Neutrophil (primary cell): Measurements from ENCODE around the gene PREX1.

Experiments
- H3K27ac ChIP-seq: fragments of 200-600 bp; sonication (generic); 2 replicates; pipeline ENCODE4 v1.5.1; 2016; ENCODE audit warnings: mild to moderate bottlenecking, moderate library complexity
- H3K27me3 ChIP-seq: fragments of 200-600 bp; sonication (generic); 2 replicates; pipeline ENCODE4 v1.6.0; 2016; ENCODE audit warnings: mild to moderate bottlenecking
- H3K36me3 ChIP-seq: fragments of 200-600 bp; sonication (generic); 2 replicates; pipeline ENCODE4 v1.5.1; 2017
- H3K4me1 ChIP-seq, 2 experiments: fragments of 200-600 bp in 1 of 2; sonication (generic) in 1 of 2; 1 replicate in 1 of 2; 2 replicates in 1 of 2; pipeline versions ENCODE4 v1.5.1 to v1.6.1; 2013 to 2016; ENCODE audit warnings: low read depth in 1 of 2, low read length in 1 of 2, mild to moderate bottlenecking in 1 of 2, moderate library complexity in 1 of 2; ENCODE audit not compliant: control insufficient read depth in 1 of 2, insufficient read depth in 1 of 2
- H3K4me3 ChIP-seq, 2 experiments: fragments of 200-600 bp in 1 of 2; sonication (generic) in 1 of 2; 1 replicate in 1 of 2; 2 replicates in 1 of 2; pipeline ENCODE4 v1.5.1; 2013 to 2016; ENCODE audit warnings: low read depth in 1 of 2, low read length in 1 of 2, mild to moderate bottlenecking in 1 of 2, moderate library complexity in 1 of 2
- H3K9me3 ChIP-seq: fragments of 200-600 bp; sonication (generic); 2 replicates; pipeline ENCODE4 v1.5.1; 2016
- CTCF ChIP-seq: fragments of 200-600 bp; sonication (generic); IDR thresholded peaks from 2 replicates; pipeline ENCODE4 v1.5.1; 2016; ENCODE audit warnings: antibody characterized with exemption

Gene PREX1

DNA sequence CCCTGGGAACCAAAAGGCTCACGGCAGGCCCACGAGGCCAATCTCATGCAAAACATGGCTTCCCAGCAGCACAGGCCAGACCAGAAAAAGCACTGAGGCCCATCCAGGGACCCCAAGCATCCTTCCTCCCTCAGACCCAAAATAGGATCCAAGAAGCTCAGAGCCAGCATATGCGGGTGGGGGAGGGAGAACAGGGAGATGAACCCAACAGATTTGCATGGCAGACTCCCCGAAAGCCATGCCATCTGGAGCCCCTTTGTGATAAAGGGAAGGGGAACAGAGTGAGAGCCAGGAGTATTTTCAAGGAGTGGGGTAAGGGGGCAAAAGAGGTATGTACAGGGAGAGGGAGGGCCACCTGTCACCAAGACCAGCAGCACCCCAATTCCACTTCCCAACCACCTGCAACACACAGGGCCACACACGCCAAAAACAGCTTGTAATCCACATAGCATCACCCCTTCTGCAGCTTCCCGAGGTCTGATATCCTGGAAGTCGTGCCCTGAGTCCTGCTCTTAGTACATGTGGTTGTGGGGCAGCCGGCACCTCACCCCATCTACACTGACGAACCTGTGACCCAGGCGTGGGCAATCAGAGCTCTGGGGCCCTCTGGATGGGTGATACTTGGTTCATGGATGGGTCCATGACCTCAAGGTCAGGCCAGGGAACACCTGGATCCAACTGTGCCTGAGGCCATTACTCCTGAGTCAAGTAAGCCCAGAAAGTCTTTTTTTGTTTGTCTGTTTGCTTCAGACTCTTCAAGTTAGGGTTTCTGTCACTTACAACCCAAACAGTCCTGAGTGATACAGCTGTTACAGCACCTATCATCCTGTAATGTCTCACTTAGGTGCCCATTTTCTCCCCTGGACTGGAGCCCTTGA, 24.4 kb downstream of the PREX1 start:
- H3K4me3 ChIP-seq = no peak overlapping the region
- TF ChIP-seq CTCF = no peak
- H3K36me3 ChIP-seq = peaks cover 38% of the 10 kb centered on the region
- no peaks in the 10 kb centered on the region for H3K9me3 ChIP-seq
- H3K27me3 ChIP-seq = no peaks in the 10 kb centered on the region
- H3K4me1 ChIP-seq = peaks cover 70 to 85% of the 10 kb centered on the region in 2 experiments
- H3K27ac ChIP-seq = peak overlapping the region; percentile 93

GRCh38 chr20:48802647-48803046, 25.2 kb downstream of the PREX1 start:
- Histone ChIP-seq H3K9me3 (no peaks in the 10 kb centered on the region), H3K27ac (peak overlapping the region; percentile 93), H3K27me3 (no peaks in the 10 kb centered on the region), H3K4me3 (no peak overlapping the region), H3K4me1 (peaks cover 75 to 86% of the 10 kb centered on the region in 2 experiments), H3K36me3 (peaks cover 32% of the 10 kb centered on the region)
- TF ChIP-seq CTCF = no peak

GRCh38 chr20:48802216-48802615, 25.6 kb downstream of the PREX1 start:
- Histone ChIP-seq H3K27me3 (no peaks in the 10 kb centered on the region), H3K36me3 (peaks cover 28% of the 10 kb centered on the region), H3K4me1 (peaks cover 79 to 90% of the 10 kb centered on the region in 2 experiments), H3K9me3 (no peaks in the 10 kb centered on the region), H3K4me3 (no peak overlapping the region), H3K27ac (peak overlapping the region; percentile 93)
- no peak for TF ChIP-seq CTCF

GRCh38 chr20:48801197-48801596, 26.6 kb downstream of the PREX1 start:
- peaks cover 21% of the 10 kb centered on the region for H3K36me3 ChIP-seq
- H3K27me3 ChIP-seq = no peaks in the 10 kb centered on the region
- H3K9me3 ChIP-seq = no peaks in the 10 kb centered on the region
- TF ChIP-seq CTCF = no peak
- H3K4me1 ChIP-seq = peaks cover 85 to 93% of the 10 kb centered on the region in 2 experiments
- no peak overlapping the region for H3K4me3 ChIP-seq
- H3K27ac ChIP-seq = peak overlapping the region; percentile 93

- no peak overlapping the region for H3K4me3 ChIP-seq
- H3K27ac ChIP-seq = peak overlapping the region; percentile 93
- TF ChIP-seq CTCF = no peak
- H3K27me3 ChIP-seq = no peaks in the 10 kb centered on the region
- H3K36me3 ChIP-seq = peaks cover 14% of the 10 kb centered on the region
- no peaks in the 10 kb centered on the region for H3K9me3 ChIP-seq
- peaks cover 85 to 93% of the 10 kb centered on the region in 2 experiments for H3K4me1 ChIP-seq
Measured at GRCh38 chr20:48800177-48800576, 27.6 kb downstream of the PREX1 start.
